HFF-Myc (cell line): ENCODE data around the gene LATS2.

ENCODE experiments used
- DNase-seq: peaks from one replicate; pipeline ENCODE4 v3.0.0-alpha.2; 2011; ENCODE audit warnings: low read depth; ENCODE audit errors: extremely low read depth
- H3K4me3 ChIP-seq: replicated peaks from 2 replicates; pipeline ENCODE4 v1.5.1; 2011; ENCODE audit warnings: low read depth, mild to moderate bottlenecking, control low read depth, low read length
- CTCF ChIP-seq: IDR thresholded peaks from 2 replicates; pipeline ENCODE4 v1.5.1; 2012; ENCODE audit warnings: mild to moderate bottlenecking, low read depth, low read length, control low read depth; ENCODE audit errors: missing control alignments

Gene LATS2

DNA sequence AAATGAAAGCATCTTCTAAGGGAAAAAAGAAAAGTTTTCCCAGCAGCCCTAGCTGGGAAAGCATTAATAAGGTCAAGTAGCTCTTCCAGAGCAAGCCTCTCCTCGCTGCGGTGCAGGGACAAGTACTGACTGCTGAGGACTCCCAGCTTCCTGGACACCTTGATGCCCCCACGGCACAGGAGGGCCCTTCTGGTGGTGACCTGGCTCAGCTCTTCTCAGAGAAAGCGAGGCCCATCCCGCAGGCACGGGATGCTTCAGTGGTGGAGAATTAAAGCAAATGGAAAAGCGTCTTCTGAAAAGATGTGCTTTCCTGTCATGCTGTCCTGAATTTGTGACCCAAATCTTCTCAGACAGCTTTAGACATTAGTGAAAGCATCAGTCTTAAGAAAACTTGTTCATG lies 38.8 kb upstream of the LATS2 start:
- H3K4me3 ChIP-seq = no peak overlapping the region
- TF ChIP-seq CTCF = no peak
- DNase-seq = no peak

DNA sequence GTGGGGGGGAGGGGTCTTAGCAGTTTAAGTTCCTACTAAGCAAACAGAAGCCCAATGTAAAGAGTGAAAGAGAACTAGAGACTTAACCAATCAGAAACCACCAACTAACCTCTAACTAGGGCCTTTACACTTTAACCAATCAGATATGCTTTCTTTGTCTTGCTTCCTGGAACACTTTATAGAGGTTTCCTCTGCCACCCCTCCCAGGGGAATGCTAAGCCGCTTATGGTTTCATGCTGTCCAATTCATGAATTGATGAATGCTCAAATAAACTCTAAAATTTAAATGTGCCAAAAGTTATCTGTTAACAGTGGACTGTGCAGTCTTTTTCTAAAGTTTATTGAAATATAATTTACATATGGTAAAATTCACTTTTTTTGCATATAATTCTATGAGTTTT lies 33.9 kb upstream of the LATS2 start:
- no peak for DNase-seq
- no peak for TF ChIP-seq CTCF
- H3K4me3 ChIP-seq = no peak overlapping the region

GRCh38 chr13:21089830-21090229 lies 28.4 kb upstream of the LATS2 start:
- DNase-seq = no peak
- TF ChIP-seq CTCF = no peak
- no peak overlapping the region for H3K4me3 ChIP-seq

- DNase-seq = no peak
- H3K4me3 ChIP-seq = no peak overlapping the region
- no peak for TF ChIP-seq CTCF
Measured at GRCh38 chr13:21088534-21088933, 27.1 kb upstream of the LATS2 start.

DNA sequence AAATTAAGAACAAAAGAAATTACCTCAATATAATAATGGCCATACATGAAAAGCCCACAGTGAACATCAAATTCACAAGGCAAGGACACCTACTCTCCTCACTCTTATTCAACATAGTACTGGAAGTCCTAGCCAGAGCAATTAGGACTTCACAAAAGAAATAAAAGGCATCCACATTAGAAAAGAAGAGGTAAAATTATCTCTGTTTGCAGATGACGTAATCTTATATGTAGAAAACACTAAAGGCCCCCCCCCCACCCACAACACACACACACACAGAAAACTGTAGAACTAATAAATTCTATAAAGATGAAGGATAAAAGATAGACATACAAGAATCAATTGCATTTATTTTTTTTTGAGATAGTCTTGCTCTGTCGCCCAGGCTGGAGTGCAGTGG lies 25.5 kb upstream of the LATS2 start:
- H3K4me3 ChIP-seq = no peak overlapping the region
- TF ChIP-seq CTCF = no peak
- DNase-seq = no peak

DNA sequence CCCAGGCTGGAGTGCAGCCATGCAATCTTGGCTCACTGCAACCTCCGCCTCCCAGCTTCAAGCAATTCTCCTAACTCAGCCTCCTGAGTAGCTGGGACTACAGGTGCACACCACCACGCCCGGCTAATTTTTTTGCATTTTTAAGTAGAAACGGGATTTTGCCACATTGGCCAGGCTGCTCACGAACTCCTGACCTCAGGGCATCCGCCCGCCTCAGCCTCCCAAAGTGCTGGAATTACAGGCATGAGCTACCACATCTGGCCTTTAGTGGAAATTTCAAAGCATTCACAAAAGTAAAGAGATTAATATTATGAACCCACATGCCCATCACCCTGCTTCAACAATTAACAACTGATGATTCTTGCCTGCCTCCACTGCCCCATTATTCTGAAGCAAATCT lies 20.5 kb upstream of the LATS2 start:
- no peak for TF ChIP-seq CTCF
- no peak overlapping the region for H3K4me3 ChIP-seq
- no peak for DNase-seq

DNA sequence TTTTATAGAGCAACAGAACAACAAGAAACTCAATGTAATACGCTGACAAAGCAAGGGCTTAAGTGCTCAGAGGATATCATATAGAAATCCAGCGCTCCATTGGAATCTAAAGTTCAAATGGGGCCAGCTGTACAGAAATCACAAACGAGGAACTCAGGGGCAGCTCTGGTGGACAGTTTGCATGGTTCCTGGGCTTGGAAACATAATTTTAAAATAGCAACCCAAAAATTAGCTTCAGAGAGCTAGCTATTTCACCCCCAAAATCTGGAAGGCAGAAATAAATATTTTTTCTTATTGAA lies 19.2 kb upstream of the LATS2 start:
- H3K4me3 ChIP-seq = no peak overlapping the region
- no peak for TF ChIP-seq CTCF
- no peak for DNase-seq
